Adrenal gland (tissue), 12 donors: ENCODE results near the gene DCUN1D4. TPM values are rescaled to one million over a fixed set of nuclear protein-coding genes. Genes with fewer than 3 reads are reported as not detected.

Experiments used
- DNase-seq, 7 donors: peaks; one replicate each; pipeline ENCODE4 v3.0.0-alpha.2; 2019 to 2020
- H3K27ac ChIP-seq, 5 donors: fragments of 200-600 bp; sonication (generic) in 4 of 5; 1 replicate in 3 of 5; 2 replicates in 2 of 5; pipeline versions ENCODE4 v1.5.1 to v1.8.0; 2016 to 2020; ENCODE audit warnings: mild to moderate bottlenecking in 1 of 5
- H3K27me3 ChIP-seq: fragments of 200-600 bp; 2 replicates; pipeline ENCODE4 v1.8.0; 2021
- H3K36me3 ChIP-seq, 2 donors: fragments of 200-600 bp; replicated peaks in 1 of 2; 1 replicate in 1 of 2; 2 replicates in 1 of 2; pipeline versions ENCODE4 v1.5.1 to v1.8.0; 2018 to 2022
- H3K4me1 ChIP-seq, 2 donors: fragments of 200-600 bp; replicated peaks in 1 of 2; 1 replicate in 1 of 2; 2 replicates in 1 of 2; pipeline versions ENCODE4 v1.5.1 to v1.8.0; 2018 to 2021
- H3K4me3 ChIP-seq, 4 donors: fragments of 200-600 bp; sonication (generic) in 3 of 4; one replicate each; pipeline ENCODE4 v1.5.1; 2016 to 2018
- H3K9me3 ChIP-seq, 3 donors: fragments of 200-600 bp; sonication (generic) in 1 of 3; replicated peaks in 1 of 3; 1 replicate in 2 of 3; 2 replicates in 1 of 3; pipeline versions ENCODE4 v1.5.1 to v1.8.0; 2016 to 2021
- CTCF ChIP-seq, 6 experiments: fragments of 450-650 bp in 4 of 6; fragments of 200-600 bp in 2 of 6; sonication (generic) in 1 of 6; IDR thresholded peaks; 1 replicate in 5 of 6; 2 replicates in 1 of 6; pipeline versions ENCODE4 v1.5.1 to v1.8.0; 2016 to 2021; ENCODE audit warnings: antibody characterized with exemption in 6 of 6, mild to moderate bottlenecking in 2 of 6, moderate library complexity in 1 of 6
- POLR2A ChIP-seq, 2 donors: fragments of 450-650 bp; IDR thresholded peaks; one replicate each; pipeline ENCODE4 v1.6.1; 2017; ENCODE audit warnings: antibody characterized with exemption in 2 of 2, mild to moderate bottlenecking in 2 of 2, moderate library complexity in 1 of 2
- WGBS, 4 donors: extraction: QIAGEN DNeasy Blood & Tissue Kit in 2 of 4; methylation state at CpG; one replicate each; pipeline versions ENCODE4 v1.1.5 to v1.1.7; 2013 to 2017; 5-methylcytosine and 5-hydroxymethylcytosine counted together
- intact Hi-C, 2 donors: fragments of 100-400 bp; cut with DNase I; formaldehyde crosslinking; loops; one replicate each; pipeline versions ENCODE4 v1.14.1 to v1.15.0; 2022 to 2023
- polyA plus RNA-seq, 3 donors: library from polyadenylated mRNA; stranded (reverse); fragments of 200-250 nt in 2 of 3; fragments of 350-450 nt in 1 of 3; fragmentation: Illumina TruSeq in 1 of 3; extraction: RNeasy Lipid Tissue Mini Kit (QIAGEN cat#74804) in 1 of 3; gene quantifications; one replicate each; pipeline ENCODE4 v1.2.3, GENCODE V29; 2013 to 2014
- total RNA-seq, 9 donors: library from RNA; depleted of rRNA in 4 of 9; stranded (reverse); fragments of >200 nt in 4 of 9; fragments of 120-200 nt in 1 of 9; fragmentation: NEBNext Ultra II Directional in 1 of 9; extraction: Animal tissue kit (Norgen Biotek cat#: 25700) in 1 of 9; gene quantifications; one replicate each; pipeline versions ENCODE4 v1.1.0 to v1.2.4, GENCODE V29; 2013 to 2023
- donor health status: healthy with polysubstance abuse.
- donor health status: Bipolar disorder and iron deficiency.
- donor health status: DM: yes; HTN: yes; CAD: no.
- donor health status: DM: no; HTN: no; CAD: no.
- donor health status: DM: no; HTN: no; CAD: no.
- donor health status: DM: yes; HTN: yes; CAD: no.

Gene DCUN1D4
- total and polyA plus RNA-seq, 12 donors = 25.0 to 86.2 (median 46.9) TPM

- H3K4me1 ChIP-seq = no peaks in the 10 kb centered on the region
- H3K27me3 ChIP-seq = no peaks in the 10 kb centered on the region
- DNase-seq = no peak
- H3K36me3 ChIP-seq = no peaks in the 10 kb centered on the region
- intact Hi-C loops = no loop called here
- whole genome bisulfite sequencing, 4 donors = 71 to 77% (median 73%) methylated on average over 6 of the region's 6 CpGs
- no peak overlapping the region for H3K27ac ChIP-seq
- H3K9me3 ChIP-seq = no peaks in the 10 kb centered on the region
- TF ChIP-seq POLR2A (IDR thresholded peaks at IDR 0.05) = no peak
- TF ChIP-seq CTCF (IDR thresholded peaks at IDR 0.05) = no peak
- no peak overlapping the region for H3K4me3 ChIP-seq
Observed at GRCh38 chr4:51942108-51942832, 99.3 kb downstream of the DCUN1D4 start.

- intact Hi-C loops = no loop called here
- no peak for TF ChIP-seq POLR2A (IDR thresholded peaks at IDR 0.05)
- no peak for TF ChIP-seq CTCF (IDR thresholded peaks at IDR 0.05)
- no peak for DNase-seq
- Histone ChIP-seq H3K9me3 (no peaks in the 10 kb centered on the region), H3K4me1 (no peaks in the 10 kb centered on the region), H3K4me3 (no peak overlapping the region), H3K27ac (no peak overlapping the region), H3K27me3 (no peaks in the 10 kb centered on the region), H3K36me3 (no peaks in the 10 kb centered on the region)
- 71 to 89% (median 82%) methylated on average over 2 of the region's 2 CpGs for WGBS, 4 donors
Observed at GRCh38 chr4:51942833-51943215, 99.9 kb downstream of the DCUN1D4 start.

GRCh38 chr4:51943221-51943620 is 100.3 kb downstream of the DCUN1D4 start:
- H3K4me3 ChIP-seq = no peak overlapping the region
- intact Hi-C loops = no loop called here
- DNase-seq = no peak
- WGBS, 4 donors = 66 to 72% (median 68%) methylated on average over 6 of the region's 6 CpGs
- TF ChIP-seq CTCF (IDR thresholded peaks at IDR 0.05) (no peak), POLR2A (IDR thresholded peaks at IDR 0.05) (no peak)
- H3K27me3 ChIP-seq = no peaks in the 10 kb centered on the region
- H3K36me3 ChIP-seq = no peaks in the 10 kb centered on the region
- H3K9me3 ChIP-seq = no peaks in the 10 kb centered on the region
- no peak overlapping the region for H3K27ac ChIP-seq
- H3K4me1 ChIP-seq = no peaks in the 10 kb centered on the region

- intact Hi-C loops = no loop called here
Observed at GRCh38 chr4:51958199-51958968, 115.4 kb downstream of the DCUN1D4 start.

More at GRCh38 chr4:51958199-51958968, 115.4 kb downstream of the DCUN1D4 start:
- 62 to 87% (median 72%) methylated on average over 2 of the region's 2 CpGs for WGBS, 4 donors
- H3K27ac ChIP-seq = no peak overlapping the region
- TF ChIP-seq CTCF (IDR thresholded peaks at IDR 0.05) (no peak), POLR2A (IDR thresholded peaks at IDR 0.05) (no peak)
- H3K4me3 ChIP-seq = no peak overlapping the region
- no peaks in the 10 kb centered on the region for H3K36me3 ChIP-seq
- H3K4me1 ChIP-seq = no peaks in the 10 kb centered on the region
- H3K9me3 ChIP-seq = no peaks in the 10 kb centered on the region
- no peak for DNase-seq
- H3K27me3 ChIP-seq = no peaks in the 10 kb centered on the region
